Right lobe of liver (tissue), 4 donors: ENCODE measurements around the gene DNAJC13.

ENCODE experiments used
- CTCF ChIP-seq, 4 donors: fragments of 200-600 bp in 3 of 4; fragments of 450-650 bp in 1 of 4; IDR thresholded peaks; one replicate each; pipeline versions ENCODE4 v1.5.1 to v1.8.0; 2016 to 2022; ENCODE audit warnings: antibody characterized with exemption in 4 of 4, mild to moderate bottlenecking in 2 of 4
- POLR2A ChIP-seq: fragments of 450-650 bp; IDR thresholded peaks from one replicate; pipeline ENCODE4 v1.6.1; 2017; ENCODE audit warnings: antibody characterized with exemption, mild to moderate bottlenecking
- donor health status: DM: no; HTN: no; CAD: no.
- donor health status: DM: no; HTN: no; CAD: no.
- donor health status: DM: no; HTN: yes; CAD: no.

- no peak for TF ChIP-seq POLR2A
- TF ChIP-seq CTCF (IDR thresholded peaks at IDR 0.05): no peak
These were observed 2.5 kb upstream of the DNAJC13 start for GRCh38 chr3:132414841-132415240.
